Measurements from ENCODE around the gene PCGF6.
"Not testable (repeated sequence)": the region's sequence is repeated elsewhere in the genome, so short reads cannot be mapped to it uniquely, and the experiment has no call there.

PCGF6 gene

DNA sequence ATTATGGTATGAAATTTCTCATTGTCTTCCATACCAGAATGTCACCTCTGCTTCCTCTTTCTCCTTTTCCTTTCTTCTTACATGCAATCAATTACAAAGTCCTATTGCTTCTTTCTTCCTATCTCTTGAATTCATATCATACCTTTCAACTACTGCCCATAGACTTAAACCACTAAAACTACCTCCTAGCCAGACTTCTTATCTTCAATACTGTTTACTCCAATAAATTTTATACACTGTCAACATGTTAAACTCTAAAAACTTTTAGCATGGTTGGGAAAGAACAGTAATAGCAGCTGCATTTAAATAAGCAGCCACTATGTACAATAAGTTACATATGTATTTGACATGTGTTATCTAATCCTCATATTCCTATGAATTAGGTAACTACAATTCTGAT is 34.9 kb downstream of the PCGF6 start:
- DNase-seq (ENCODE audit: low spot score): no peak

- DNase-seq (ENCODE audit: low spot score): no peak
Measured at GRCh38 chr10:103310197-103310596, 40.7 kb downstream of the PCGF6 start.

GRCh38 chr10:103307594-103307993 is 43.3 kb downstream of the PCGF6 start:
- no peak for DNase-seq (ENCODE audit: low spot score)

DNA sequence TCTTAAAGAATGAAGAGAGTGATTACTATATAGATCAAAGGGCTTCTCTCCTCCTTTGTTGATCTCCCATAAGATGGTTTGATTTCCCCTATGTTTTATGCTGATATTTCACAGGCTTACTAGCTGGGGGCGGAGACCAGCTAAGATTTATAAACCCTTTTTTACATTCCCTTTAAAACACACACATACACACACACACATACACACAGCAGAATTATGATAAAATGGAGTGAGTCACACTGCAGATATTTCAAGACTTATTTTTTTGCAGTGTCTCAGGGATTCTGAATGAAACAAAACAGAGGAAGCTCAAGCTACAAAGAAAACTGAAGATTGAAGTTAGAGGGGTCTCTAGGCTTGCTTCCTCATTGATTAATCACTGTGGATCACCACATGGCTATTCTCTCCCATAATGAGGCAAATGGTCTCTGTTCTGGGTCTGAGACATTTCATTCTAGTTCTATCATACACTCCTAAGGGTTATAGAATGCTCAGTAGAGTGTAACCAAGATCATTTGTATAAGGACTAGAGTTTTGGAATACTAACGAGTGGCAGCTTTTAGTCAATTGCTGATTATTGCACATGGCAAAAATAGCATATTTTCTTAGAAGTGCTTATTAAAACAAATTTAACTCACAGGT is 55.4 kb downstream of the PCGF6 start:
- DNase-seq (ENCODE audit: low spot score): no peak

DNA sequence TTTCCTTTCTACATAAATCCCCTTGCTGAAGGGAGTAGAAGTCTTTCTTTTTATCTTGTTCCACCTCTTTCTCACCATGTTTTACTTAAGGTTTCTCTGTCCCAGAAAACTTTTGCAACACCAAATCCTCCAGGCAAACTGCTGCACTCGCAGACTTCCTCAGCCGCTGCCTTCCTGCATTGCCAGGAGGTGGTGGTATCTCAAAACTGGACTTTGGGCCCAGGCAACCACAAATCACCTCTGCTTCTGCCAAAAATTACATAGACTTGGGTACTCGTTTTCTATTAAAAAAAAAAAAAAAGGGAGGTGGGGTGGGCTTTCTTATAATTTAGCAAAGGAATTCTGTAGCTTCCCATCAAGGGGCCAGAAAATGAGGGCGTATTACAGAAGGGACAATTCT is 59.4 kb downstream of the PCGF6 start:
- no peak for DNase-seq (ENCODE audit: low spot score)

DNA sequence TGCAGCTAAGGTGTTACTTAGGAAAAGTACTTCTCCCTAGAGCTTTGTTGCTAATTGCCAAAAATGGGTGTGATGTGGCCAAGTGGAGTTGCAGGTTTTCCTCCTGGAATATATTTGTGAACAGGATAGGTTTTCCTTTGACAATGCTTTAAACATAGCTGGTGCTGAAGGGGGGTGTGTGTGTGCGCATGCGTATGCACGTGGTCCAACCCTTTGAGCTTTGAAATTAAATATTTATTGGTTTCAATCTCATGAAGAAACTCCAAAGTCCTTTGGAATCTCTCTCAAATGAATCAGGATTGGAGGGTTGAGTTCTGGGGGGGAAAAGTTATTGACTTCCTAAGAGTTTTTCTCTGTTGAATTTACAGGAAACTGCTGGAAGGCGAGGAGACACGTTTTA is 62.9 kb downstream of the PCGF6 start:
- DNase-seq (ENCODE audit: low spot score): no peak

- no peak for DNase-seq (ENCODE audit: low spot score)
Measured at GRCh38 chr10:103284170-103284569, 66.8 kb downstream of the PCGF6 start.

GRCh38 chr10:103282961-103283360 is 68.0 kb downstream of the PCGF6 start:
- DNase-seq (ENCODE audit: low spot score): no peak

- no peak for DNase-seq (ENCODE audit: low spot score)
Measured at GRCh38 chr10:103281753-103282152, 69.2 kb downstream of the PCGF6 start.

GRCh38 chr10:103280506-103280905 is 70.4 kb downstream of the PCGF6 start:
- no peak for DNase-seq (ENCODE audit: low spot score)

DNA sequence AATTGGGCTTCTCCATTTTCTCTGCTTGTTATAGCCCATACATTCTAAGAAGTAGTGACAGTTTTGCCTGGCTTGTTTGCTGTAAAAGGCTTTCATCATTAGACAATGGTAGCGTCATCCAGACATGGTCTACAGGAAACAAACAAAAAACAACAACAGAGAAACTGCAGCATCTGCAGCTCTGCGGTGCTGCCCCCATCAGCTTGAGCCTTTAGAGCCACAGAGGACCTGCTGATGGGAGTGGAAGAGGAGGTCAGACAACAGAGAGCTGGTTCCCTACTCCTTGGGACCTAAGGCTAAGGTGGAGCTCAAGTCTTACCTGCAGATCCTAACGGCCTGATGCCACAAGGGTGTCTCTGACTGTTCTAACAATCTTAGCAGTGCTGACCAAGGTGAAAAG is 70.9 kb downstream of the PCGF6 start:
- no peak for DNase-seq (ENCODE audit: low spot score)

DNA sequence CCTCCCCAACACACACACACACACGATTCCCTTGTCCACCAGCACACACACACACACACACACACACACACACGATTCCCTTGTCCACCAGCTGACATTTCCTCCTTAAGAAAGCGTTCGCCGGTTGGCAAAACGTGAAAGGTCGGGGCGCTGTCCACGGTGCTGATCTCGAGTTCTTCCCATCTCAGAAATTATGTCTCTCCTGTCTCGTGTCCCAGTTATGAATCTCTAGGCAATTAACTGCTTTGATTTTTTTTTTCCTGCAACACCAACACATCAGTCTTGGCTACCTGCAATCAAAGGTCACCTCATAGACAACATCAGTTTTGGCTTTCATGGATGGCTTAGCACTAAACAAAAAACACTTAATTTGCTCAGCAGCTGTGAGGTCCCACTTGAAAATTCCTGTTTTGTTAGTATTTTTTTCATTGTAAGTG is 72.1 kb downstream of the PCGF6 start:
- DNase-seq (ENCODE audit: low spot score): no peak

GRCh38 chr10:103278537-103278823 is 72.5 kb downstream of the PCGF6 start:
- no peak for DNase-seq (ENCODE audit: low spot score)

DNA sequence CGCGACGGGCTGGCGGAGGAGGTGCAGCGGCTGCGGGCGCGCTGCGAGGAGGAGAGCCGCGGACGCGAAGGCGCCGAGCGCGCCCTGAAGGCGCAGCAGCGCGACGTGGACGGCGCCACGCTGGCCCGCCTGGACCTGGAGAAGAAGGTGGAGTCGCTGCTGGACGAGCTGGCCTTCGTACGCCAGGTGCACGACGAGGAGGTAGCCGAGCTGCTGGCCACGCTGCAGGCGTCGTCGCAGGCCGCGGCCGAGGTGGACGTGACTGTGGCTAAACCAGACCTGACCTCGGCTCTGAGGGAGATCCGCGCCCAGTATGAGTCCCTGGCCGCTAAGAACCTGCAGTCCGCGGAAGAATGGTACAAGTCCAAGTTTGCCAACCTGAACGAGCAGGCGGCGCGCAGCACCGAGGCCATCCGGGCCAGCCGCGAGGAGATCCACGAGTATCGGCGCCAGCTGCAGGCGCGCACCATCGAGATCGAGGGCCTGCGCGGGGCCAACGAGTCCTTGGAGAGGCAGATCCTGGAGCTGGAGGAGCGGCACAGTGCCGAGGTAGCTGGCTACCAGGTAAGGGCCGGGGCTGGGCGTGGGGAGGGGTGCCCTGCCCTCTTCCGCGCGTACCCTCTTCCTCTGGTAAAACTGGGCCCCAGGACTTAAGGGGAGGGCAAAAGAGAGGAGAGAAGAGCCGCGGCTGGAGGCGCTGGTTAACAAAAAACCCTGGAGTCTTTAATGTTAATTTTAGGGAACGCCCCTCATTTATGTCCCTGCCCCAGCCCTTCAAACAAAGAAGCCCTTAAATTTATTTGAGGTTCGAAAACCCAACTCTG is 73.0 kb downstream of the PCGF6 start:
- no peak for DNase-seq (ENCODE audit: low spot score)

GRCh38 chr10:103276896-103277712 is 73.8 kb downstream of the PCGF6 start, which contains the start of gene INA:
Gene INA, plus strand, starts transcription at chr10:103277138. Its CDS starts 74 bp downstream, at chr10:103277212.
- DNase-seq (ENCODE audit: low spot score): no peak

DNA sequence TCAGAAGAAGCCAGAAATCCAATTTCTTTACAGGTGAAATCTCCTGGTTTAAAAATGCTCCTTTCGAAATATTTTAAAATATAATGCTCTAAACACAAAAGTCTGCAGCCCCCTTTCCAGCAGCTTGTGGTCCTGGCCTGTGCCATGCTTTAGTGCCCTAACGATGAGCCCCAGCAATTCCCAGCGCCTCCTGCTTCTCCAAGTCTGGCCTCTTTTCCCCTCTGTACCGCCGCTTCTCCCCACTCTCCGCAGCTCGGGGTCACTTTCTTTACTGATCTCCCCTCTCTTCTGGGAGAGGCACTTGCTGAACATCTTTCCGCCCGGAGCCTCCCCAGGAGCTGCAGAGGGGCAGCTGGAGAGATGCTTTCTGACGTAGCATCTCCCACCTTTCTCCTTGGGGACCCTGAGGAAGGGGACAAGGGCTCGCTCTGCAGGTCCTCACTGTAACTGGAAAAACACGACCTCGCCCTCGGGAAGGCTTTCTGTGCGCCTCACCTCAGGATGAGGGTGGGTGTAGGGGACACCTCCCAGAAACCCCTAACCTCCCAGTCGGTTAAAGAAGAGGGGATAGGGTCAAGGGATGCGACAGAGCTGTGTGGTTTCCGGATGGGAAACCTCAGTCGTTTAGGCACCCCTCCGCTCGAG is 74.6 kb downstream of the PCGF6 start:
- no peak for DNase-seq (ENCODE audit: low spot score)

- no peak for DNase-seq (ENCODE audit: low spot score)
Measured at GRCh38 chr10:103273041-103273441, 77.9 kb downstream of the PCGF6 start.

GRCh38 chr10:103265717-103266329 is 85.1 kb downstream of the PCGF6 start:
- no peak for DNase-seq (ENCODE audit: low spot score)

- no peak for DNase-seq (ENCODE audit: low spot score)
Measured at GRCh38 chr10:103262229-103262628, 88.7 kb downstream of the PCGF6 start.

GRCh38 chr10:103259989-103260388 is 91.0 kb downstream of the PCGF6 start:
- DNase-seq (ENCODE audit: low spot score): no peak

- not testable (repeated sequence) for DNase-seq (ENCODE audit: low spot score)
Measured at GRCh38 chr10:103258928-103259327, 92.0 kb downstream of the PCGF6 start.

DNA sequence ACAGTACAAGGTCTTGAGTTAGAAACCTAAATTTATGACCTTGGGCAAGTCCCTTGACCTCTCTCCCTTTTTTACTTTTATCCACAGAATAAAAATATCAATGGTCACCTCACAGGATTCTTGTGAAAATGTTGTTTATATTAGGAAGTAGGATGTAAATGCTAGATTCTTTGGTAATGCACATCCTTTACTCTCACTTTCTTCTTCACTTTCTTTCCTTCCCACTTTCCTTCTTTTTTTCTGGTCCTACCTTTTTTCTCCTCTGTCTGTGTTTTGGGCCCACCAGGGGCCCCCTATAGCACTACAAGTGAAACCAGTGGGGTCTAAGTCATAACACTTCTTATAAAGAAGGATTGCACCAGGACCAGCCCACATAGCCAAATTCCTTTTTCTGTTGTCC is 93.1 kb downstream of the PCGF6 start:
- DNase-seq (ENCODE audit: low spot score): no peak
